Thyroid gland (tissue), 4 donors: Measurements from ENCODE around the gene SERF2.

Source experiments
- POLR2A ChIP-seq, 2 donors: fragments of 450-650 bp; IDR thresholded peaks; one replicate each; pipeline ENCODE4 v1.6.1; 2017; ENCODE audit warnings: antibody characterized with exemption in 2 of 2, mild to moderate bottlenecking in 2 of 2, moderate library complexity in 1 of 2
- TF ChIP-seq, protein P1 (sequence below), 6 experiments: fragments of 200-600 bp in 3 of 6; fragments of 450-650 bp in 3 of 6; sonication (generic) in 3 of 6; IDR thresholded peaks; one replicate each; pipeline ENCODE4 v1.5.1; 2016 to 2019; ENCODE audit warnings: antibody characterized with exemption in 6 of 6, mild to moderate bottlenecking in 2 of 6, inconsistent platforms in 1 of 6, moderate library complexity in 1 of 6

DNA sequence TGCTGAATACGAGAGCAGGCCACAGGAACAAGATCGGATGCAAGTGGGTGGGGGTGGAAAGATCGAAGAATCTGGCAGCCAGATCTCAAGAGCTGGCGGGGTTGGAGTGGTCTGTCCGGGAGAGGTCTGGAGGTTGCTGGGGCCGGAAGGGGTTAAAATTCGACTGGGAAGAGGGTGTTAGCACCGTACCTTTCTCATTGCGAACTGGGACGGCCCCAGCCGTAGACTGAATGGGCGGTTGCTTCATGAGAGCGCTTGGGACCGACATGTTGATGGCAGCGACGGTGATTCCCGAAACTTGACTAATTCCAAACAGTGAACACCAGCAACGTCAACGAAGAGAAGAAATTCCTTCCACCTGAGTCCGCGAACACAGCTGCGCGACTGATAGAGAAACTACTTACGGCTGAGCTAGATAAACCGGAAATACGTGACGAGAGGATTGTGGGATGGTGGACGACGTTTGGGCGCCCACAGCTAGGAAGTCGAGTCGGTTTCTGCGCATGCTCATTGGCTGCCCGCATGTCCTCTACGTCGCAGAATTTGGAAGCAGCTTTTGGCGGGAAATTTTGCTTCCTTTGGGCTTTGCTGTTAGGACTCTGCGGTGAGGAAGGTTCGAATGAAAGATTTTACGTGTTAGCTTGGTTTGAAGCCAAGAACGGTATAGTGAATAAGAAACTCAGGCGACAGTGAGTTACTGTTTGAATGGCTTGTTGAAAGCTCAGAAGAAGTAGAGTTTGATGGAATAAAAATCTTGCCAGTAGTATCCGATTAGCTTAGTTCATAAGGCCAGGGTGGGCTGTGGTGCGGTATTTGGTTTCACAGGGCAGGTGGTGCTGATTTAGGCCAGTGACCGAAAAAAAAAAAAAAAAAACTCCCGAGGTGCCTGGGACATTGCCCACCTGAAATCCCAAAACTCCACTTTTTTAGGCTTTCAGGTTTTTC is 32.5 kb downstream of the SERF2 start, which contains the start of gene MFAP1:
- peak; percentile 38 to 80 for TF ChIP-seq POLR2A (IDR thresholded peaks at IDR 0.05)
- TF ChIP-seq, protein P1, sequence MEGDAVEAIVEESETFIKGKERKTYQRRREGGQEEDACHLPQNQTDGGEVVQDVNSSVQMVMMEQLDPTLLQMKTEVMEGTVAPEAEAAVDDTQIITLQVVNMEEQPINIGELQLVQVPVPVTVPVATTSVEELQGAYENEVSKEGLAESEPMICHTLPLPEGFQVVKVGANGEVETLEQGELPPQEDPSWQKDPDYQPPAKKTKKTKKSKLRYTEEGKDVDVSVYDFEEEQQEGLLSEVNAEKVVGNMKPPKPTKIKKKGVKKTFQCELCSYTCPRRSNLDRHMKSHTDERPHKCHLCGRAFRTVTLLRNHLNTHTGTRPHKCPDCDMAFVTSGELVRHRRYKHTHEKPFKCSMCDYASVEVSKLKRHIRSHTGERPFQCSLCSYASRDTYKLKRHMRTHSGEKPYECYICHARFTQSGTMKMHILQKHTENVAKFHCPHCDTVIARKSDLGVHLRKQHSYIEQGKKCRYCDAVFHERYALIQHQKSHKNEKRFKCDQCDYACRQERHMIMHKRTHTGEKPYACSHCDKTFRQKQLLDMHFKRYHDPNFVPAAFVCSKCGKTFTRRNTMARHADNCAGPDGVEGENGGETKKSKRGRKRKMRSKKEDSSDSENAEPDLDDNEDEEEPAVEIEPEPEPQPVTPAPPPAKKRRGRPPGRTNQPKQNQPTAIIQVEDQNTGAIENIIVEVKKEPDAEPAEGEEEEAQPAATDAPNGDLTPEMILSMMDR (IDR thresholded peaks at IDR 0.05): no peak
